ENCODE data around the gene MTHFD2L. TPM values are rescaled to one million over a fixed set of nuclear protein-coding genes. Genes with fewer than 3 reads are reported as not detected.

The MTHFD2L gene
- total and polyA plus RNA-seq, 2 experiments from 2014 or later: 20.0 to 32.0 TPM

- H3K9me3 ChIP-seq (ENCODE audit: low read depth): no peaks in the 10 kb centered on the region
- WGBS (ENCODE audit: low lambda C conversion rate, missing lambda C conversion rate): 96% methylated on average over 2 of the region's 2 CpGs
- no peaks in the 10 kb centered on the region for H4K20me1 ChIP-seq (ENCODE audit: insufficient read depth, poor library complexity, severe bottlenecking)
- H3K27me3 ChIP-seq: no peaks in the 10 kb centered on the region
- H3K4me1 ChIP-seq (ENCODE audit: insufficient read depth): no peaks in the 10 kb centered on the region
- no peaks in the 10 kb centered on the region for H3K36me3 ChIP-seq (replicated peaks; ENCODE audit: insufficient read depth, low read depth)
- H2AFZ ChIP-seq: no peak overlapping the region
- H3K79me2 ChIP-seq: no peaks in the 10 kb centered on the region
- TF ChIP-seq, protein P1, sequence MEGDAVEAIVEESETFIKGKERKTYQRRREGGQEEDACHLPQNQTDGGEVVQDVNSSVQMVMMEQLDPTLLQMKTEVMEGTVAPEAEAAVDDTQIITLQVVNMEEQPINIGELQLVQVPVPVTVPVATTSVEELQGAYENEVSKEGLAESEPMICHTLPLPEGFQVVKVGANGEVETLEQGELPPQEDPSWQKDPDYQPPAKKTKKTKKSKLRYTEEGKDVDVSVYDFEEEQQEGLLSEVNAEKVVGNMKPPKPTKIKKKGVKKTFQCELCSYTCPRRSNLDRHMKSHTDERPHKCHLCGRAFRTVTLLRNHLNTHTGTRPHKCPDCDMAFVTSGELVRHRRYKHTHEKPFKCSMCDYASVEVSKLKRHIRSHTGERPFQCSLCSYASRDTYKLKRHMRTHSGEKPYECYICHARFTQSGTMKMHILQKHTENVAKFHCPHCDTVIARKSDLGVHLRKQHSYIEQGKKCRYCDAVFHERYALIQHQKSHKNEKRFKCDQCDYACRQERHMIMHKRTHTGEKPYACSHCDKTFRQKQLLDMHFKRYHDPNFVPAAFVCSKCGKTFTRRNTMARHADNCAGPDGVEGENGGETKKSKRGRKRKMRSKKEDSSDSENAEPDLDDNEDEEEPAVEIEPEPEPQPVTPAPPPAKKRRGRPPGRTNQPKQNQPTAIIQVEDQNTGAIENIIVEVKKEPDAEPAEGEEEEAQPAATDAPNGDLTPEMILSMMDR (IDR thresholded peaks at IDR 0.05; ENCODE audit: poor library complexity): no peak
- DNase-seq (ENCODE audit: low spot score): no peak
- no peak overlapping the region for H3K4me2 ChIP-seq
- H3K9me2 ChIP-seq (replicated peaks; ENCODE audit: insufficient read depth): no peaks in the 10 kb centered on the region
- no peak overlapping the region for H3K27ac ChIP-seq
- H3K4me3 ChIP-seq: no peak overlapping the region
Observed at GRCh38 chr4:74174941-74175340, 17.0 kb downstream of the MTHFD2L start.

DNA sequence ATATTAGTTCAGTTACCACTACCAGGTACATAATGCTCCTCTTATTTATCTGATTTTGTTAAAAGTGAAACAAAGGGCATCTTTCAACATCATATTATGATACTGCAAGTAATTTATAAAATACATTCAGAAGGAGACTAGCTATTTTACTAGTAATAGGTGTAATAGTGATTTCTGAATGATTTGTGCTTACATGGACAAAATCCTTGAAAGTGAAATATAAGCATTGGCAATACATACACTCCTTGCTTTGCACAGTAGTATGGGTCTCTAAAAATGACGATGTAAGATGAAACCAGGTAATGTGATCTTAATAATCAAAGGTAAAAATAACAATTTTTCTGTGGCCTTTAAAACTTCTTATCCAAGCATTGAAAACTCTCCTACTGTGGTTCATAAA lies 17.5 kb downstream of the MTHFD2L start:
- no peak overlapping the region for H3K27ac ChIP-seq
- no peak for TF ChIP-seq EZH2phosphoT487 (IDR thresholded peaks at IDR 0.05; ENCODE audit: low read depth, severe bottlenecking, unreplicated experiment)
- TF ChIP-seq EZH2 (IDR thresholded peaks at IDR 0.05; ENCODE audit: borderline replicate concordance): no peak
- TF ChIP-seq, protein P1 (IDR thresholded peaks at IDR 0.05; ENCODE audit: poor library complexity): no peak
- H3K79me2 ChIP-seq: no peaks in the 10 kb centered on the region
- WGBS (ENCODE audit: low lambda C conversion rate, missing lambda C conversion rate): 91% methylated on average over 1 of the region's 1 CpG
- no peak overlapping the region for H2AFZ ChIP-seq
- H3K4me2 ChIP-seq: no peak overlapping the region
- H3K9me3 ChIP-seq (ENCODE audit: low read depth): no peaks in the 10 kb centered on the region
- no peaks in the 10 kb centered on the region for H3K36me3 ChIP-seq (replicated peaks; ENCODE audit: insufficient read depth, low read depth)
- DNase-seq (ENCODE audit: low spot score): no peak
- H3K4me1 ChIP-seq (ENCODE audit: insufficient read depth): no peaks in the 10 kb centered on the region
- H3K4me3 ChIP-seq: no peak overlapping the region
- H4K20me1 ChIP-seq (ENCODE audit: insufficient read depth, poor library complexity, severe bottlenecking): no peaks in the 10 kb centered on the region
- no peaks in the 10 kb centered on the region for H3K9me2 ChIP-seq (replicated peaks; ENCODE audit: insufficient read depth)
- H3K27me3 ChIP-seq: no peaks in the 10 kb centered on the region

GRCh38 chr4:74178798-74179197 lies 20.9 kb downstream of the MTHFD2L start:
- Histone ChIP-seq H3K79me2 (no peaks in the 10 kb centered on the region), H3K9me3 (ENCODE audit: low read depth) (no peaks in the 10 kb centered on the region), H3K36me3 (replicated peaks; ENCODE audit: insufficient read depth, low read depth) (no peaks in the 10 kb centered on the region), H3K27me3 (no peaks in the 10 kb centered on the region), H3K9me2 (replicated peaks; ENCODE audit: insufficient read depth) (no peaks in the 10 kb centered on the region), H3K4me1 (ENCODE audit: insufficient read depth) (no peaks in the 10 kb centered on the region), H3K4me2 (no peak overlapping the region), H3K4me3 (no peak overlapping the region), H3K27ac (no peak overlapping the region), H2AFZ (no peak overlapping the region), H4K20me1 (ENCODE audit: insufficient read depth, poor library complexity, severe bottlenecking) (no peaks in the 10 kb centered on the region)
- 75% methylated on average over 3 of the region's 3 CpGs for WGBS (ENCODE audit: low lambda C conversion rate, missing lambda C conversion rate)
- TF ChIP-seq EZH2 (IDR thresholded peaks at IDR 0.05; ENCODE audit: borderline replicate concordance) (no peak), EZH2phosphoT487 (IDR thresholded peaks at IDR 0.05; ENCODE audit: low read depth, severe bottlenecking, unreplicated experiment) (no peak)
- TF ChIP-seq, protein P1 (IDR thresholded peaks at IDR 0.05; ENCODE audit: poor library complexity): no peak
- DNase-seq (ENCODE audit: low spot score): no peak

DNA sequence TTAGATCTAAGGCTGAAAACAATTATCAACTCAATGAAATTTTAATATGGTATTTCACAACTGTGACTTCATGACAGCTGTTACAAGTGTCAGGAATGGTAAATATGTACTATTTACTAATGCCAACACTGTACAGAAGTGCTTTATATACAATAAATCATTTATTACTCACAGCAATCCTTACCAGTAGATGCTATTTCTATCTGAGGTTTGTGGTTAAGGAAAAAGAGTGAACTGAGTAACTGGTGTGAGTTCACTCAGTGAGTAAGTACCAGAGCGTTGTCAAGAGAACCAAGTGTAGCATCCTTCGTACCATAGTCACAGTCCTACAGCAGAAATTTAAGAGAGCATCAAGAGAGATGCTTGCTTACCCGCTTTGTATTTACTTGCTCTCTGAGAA lies 23.3 kb downstream of the MTHFD2L start:
- Histone ChIP-seq H3K27ac (no peak overlapping the region), H3K36me3 (replicated peaks; ENCODE audit: insufficient read depth, low read depth) (no peaks in the 10 kb centered on the region), H3K4me1 (ENCODE audit: insufficient read depth) (no peaks in the 10 kb centered on the region), H3K4me2 (no peak overlapping the region), H3K9me3 (ENCODE audit: low read depth) (no peaks in the 10 kb centered on the region), H3K4me3 (no peak overlapping the region), H3K9me2 (replicated peaks; ENCODE audit: insufficient read depth) (no peaks in the 10 kb centered on the region), H3K27me3 (no peaks in the 10 kb centered on the region), H2AFZ (no peak overlapping the region), H4K20me1 (ENCODE audit: insufficient read depth, poor library complexity, severe bottlenecking) (no peaks in the 10 kb centered on the region), H3K79me2 (no peaks in the 10 kb centered on the region)
- WGBS (ENCODE audit: low lambda C conversion rate, missing lambda C conversion rate): 99% methylated on average over 3 of the region's 3 CpGs
- no peak for DNase-seq (ENCODE audit: low spot score)
- no peak for TF ChIP-seq EZH2 (IDR thresholded peaks at IDR 0.05; ENCODE audit: borderline replicate concordance)
- TF ChIP-seq, protein P1 (IDR thresholded peaks at IDR 0.05; ENCODE audit: poor library complexity): no peak
- no peak for TF ChIP-seq EZH2phosphoT487 (IDR thresholded peaks at IDR 0.05; ENCODE audit: low read depth, severe bottlenecking, unreplicated experiment)
